ENCODE results near the gene CBR1.
A peak's percentile ranks its signal among the peaks of the same experiment; 100 is the strongest.
"Not testable (repeated sequence)": the region's sequence is repeated elsewhere in the genome, so short reads cannot be mapped to it uniquely, and the experiment has no call there.

Gene CBR1

DNA sequence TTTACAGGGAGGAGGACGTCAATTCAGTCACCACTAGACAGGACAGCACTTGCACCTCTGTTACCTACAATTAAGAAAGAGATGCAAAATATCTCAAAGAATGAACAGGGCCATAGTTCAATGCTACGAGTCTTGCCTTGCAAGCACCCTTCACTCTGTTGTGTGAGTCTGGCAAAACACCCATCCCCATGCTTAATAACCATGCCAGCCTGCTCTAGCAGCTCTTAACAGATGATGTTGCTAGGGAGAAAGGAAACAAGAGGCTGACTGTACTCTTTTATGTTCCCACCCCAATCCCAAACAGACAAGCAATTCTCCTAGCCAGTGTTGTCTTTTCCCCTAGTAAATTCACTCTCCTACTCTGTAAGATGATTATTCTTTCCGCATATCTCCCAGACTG is 5.3 kb downstream of the CBR1 start:
- DNase-seq = peak in 40 of 42 donors; percentile 19 to 88 (median 70)

DNA sequence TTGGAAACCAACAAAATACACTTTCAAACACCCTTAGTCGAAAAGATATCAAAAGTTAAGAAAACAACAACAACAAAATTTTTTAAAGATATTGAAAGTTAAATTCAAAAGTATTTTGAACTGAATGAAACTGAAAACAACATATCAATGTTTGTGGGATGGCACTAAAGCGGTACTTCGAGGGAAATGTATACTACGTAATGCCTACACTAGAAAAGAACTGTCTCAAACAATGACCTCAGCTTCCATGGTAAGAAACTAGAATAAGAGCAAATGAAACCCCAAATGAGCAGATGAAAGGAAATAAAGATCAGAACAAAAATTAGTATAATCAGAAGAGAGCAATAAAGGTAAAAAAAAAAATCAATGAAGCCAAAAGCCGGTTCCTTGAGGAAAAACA is 6.1 kb downstream of the CBR1 start:
- no peak for DNase-seq
- intact Hi-C loops (cut with DNase I) = no loop called here

More for the DNA sequence above, 5.3 kb downstream of the CBR1 start:
- intact Hi-C loops (cut with DNase I) = no loop called here

DNA sequence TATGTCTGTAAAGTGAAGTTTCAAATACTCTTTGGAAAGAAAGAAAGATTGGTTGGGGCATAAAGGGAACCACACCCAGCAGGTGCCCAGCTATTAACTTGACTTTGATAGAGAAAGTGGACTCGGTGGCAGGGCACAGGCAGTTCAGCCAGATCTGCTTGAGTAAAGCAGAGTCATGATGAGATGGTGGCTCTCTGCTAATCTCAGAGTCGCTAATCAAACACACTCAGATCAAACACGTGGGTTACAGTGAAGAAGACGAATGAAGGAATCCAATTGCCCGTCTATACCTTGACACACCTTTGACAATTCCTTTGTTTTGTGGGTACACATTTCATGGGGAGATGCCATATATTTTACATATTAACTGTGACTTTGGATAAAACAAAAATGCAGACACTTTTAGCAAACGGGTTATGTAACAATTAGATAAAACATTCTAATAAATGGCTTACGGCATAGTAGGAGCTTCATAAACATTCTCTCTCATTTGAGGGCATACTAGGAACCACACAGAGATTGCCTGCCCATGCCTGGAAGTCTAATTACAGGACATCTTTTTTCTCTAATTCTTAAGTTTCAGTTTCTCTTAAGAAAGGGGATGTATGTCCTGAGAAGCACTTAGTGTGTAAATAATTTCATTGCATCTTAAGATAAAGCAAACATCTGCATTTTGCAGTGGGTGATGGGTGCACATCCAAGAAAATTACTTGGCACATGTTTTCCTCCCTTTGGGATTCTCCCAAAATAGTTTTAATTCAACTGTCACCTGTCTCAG is 7.2 kb downstream of the CBR1 start:
- intact Hi-C loops (cut with DNase I) = no loop called here
- DNase-seq = no peak

DNA sequence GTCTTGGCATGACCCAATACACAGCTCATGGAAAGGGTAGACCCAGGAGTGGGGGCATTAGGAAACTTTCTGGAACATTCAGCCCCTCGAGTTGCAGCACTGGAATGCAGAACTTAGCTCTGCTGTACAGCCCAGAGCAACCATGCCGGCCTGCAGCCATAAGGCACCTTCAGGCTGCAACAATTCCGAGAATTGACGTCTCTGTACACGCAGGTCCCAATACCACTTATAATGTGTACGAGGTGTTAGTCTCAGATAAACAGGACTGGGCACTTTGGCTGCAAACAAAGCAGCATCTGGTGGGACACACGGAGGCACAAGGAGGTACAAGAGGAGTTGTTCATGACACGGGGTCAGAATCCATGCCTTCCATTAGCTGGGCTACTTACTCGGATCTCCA is 7.9 kb downstream of the CBR1 start:
- intact Hi-C loops (cut with DNase I) = no loop called here
- DNase-seq = no peak

DNA sequence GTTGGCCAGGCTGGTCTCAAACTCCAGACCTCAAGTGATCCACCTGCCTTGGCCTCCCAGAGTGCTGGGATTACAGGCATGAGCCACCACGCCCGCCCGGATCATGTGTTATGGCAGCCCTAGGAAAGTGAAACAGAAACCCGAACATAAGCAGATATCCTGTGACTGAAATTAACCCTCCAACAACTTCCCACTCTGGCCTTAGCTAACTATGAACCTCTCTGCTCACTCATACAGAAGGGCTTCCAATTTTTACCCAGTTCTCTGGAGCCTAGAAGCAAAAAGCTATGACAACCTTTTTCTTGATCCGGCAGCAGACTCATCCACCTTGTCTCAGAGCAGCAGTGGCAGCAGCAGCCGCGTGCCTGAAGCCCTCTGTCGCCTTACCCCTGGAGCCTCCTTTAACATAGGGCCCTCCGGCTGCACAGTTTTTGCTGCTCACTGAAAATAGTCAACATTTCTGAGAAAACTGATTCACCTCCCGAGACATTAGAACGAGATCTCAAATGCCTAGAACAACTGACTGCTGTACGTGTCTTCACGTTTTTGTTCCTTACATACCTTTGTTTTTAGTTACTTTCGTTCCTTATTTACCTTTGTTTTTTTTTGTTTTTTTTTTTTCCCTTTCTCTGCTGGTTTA is 9.3 kb downstream of the CBR1 start:
- intact Hi-C loops (cut with DNase I) = no loop called here
- peak in 1 of 42 donors; percentile 51 for DNase-seq

DNA sequence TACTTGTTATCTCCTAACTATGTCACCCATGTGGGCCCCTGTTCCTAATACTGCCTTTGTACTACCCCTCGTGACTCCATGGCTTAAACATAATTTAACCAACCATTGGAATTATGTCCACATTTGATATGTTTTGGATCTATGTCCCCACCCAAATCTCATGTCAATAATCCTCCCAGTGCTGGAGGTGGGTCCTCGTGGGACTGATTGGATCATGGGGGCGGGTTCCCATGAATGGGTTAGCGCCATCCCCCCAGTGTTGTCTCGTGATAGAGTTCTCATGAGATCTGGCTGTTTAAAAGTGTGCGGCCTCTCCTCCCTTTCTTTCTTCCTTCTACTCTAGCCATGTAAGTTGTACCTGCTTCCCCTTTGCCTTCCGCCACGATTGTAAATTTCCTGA is 9.8 kb downstream of the CBR1 start:
- intact Hi-C loops (cut with DNase I) = no loop called here
- DNase-seq = no peak

DNA sequence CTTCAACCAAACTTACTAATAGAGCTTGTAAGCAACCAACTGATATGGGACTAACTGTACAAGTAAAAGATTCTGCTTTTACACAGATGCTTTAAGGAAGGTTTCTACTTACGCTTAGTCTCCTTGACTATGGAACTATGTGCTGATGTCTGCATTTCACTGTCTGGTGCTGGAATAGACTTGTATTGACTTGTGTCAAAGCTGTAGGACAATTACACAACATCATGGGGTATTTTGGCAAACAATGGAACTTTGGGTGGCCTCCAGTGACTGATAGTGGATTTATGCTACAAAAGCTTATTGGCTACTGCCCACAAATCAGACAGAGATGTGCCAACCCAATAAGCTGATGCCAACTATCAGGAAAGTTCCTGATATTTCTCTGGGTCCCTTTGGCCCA is 10.6 kb downstream of the CBR1 start:
- DNase-seq = peak in 12 of 42 donors; percentile 21 to 83 (median 40)
- intact Hi-C loops (cut with DNase I) = no loop called here

DNA sequence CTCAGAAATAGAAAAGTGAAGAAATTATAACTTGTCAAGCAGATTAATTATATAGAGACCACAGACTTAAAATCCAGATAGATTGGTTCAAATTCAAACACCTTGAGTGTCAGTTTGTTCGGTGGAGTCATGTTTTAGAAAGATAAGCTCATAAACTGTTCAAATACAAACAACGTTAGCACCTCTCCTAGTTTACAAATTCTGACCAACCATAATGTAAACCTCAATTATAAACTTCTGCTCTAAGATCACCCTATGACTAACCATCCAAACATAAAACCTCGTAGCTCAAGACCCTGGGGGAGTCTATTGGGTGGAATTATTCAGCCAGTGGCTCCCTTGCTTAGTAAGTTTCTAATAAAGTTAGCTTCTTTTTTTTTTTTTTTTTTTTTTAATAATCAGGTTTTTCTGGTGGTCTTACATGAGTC is 12.4 kb downstream of the CBR1 start:
- no peak for DNase-seq
- intact Hi-C loops (cut with DNase I) = no loop called here

DNA sequence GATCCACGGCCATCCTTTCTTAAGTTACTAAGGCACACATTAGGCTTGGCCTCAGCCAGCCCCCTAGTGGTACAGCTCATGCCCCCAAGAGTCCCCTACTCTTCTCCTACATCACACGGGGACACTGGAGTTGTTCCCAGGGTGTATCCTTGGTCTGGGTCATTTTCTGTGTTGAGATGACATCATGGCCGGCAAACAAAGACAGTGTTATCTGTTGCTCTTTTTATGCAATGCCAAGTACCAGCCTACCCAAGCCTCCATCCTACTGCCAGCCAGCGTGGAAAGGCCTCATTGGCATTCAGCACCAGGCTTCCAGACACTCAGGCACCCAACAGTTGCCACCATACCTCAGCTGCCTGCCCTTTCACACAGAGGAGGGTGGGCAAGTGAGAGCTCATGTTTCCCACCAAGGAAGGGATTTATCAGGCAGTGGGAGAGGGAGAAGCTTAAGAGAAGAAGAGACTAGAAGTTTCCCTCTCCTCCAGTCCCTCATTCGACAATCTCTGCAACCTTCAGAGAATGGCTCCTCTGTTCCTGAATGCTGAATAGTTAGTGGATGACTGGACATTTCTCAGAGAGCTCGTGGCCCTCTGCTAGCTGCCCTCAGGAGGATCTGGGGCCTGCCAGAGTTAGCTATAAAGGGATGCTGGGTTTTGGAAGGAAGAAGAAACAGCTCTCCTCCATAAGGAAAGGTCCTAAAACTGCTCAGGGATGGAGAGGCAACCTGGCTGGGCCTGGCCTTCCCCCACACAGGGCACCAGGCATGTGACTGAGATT is 17.7 kb downstream of the CBR1 start:
- peak; percentile 62 to 96 (median 90) for DNase-seq
- intact Hi-C loops (cut with DNase I) = no loop called here

DNA sequence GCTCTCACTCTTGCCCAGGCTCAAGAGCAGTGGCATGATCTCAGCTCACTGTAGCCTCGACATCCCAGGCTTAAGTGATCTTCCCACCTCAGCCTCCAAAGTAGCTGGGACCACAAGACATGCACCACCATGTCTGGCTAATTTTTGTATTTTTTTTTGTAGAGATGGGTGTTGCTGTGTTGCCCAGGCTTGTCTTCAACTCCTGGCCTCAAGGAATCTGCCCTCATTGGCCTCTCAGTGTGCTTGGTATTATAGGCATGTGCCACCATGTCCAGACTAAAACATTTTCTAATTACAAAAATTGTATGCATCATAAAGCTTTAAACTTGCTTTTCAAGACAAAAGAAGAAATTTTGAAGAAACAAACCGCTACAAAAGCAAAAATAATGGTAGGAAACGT is 20.1 kb downstream of the CBR1 start:
- DNase-seq = no peak
- intact Hi-C loops (cut with DNase I) = no loop called here

DNA sequence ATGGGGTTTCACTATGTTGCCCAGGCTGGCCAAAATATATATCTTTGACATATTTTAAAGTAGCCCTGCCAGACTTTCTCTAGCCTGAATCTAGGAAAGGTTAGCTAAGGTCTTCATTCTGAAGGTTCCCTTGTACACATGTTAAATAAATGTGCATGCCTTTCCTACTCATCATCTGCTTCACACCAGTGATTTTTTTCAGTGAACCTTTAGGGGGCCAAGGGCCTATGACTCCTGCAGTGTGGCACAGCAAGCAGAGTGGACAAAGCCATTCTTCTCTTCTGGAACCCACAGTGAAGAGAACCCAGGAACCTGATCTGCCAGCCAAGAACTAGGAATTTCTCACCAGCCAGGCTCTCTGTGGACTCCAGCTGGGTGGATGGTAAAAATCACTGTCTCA is 22.9 kb downstream of the CBR1 start:
- intact Hi-C loops (cut with DNase I) = no loop called here
- no peak for DNase-seq

DNA sequence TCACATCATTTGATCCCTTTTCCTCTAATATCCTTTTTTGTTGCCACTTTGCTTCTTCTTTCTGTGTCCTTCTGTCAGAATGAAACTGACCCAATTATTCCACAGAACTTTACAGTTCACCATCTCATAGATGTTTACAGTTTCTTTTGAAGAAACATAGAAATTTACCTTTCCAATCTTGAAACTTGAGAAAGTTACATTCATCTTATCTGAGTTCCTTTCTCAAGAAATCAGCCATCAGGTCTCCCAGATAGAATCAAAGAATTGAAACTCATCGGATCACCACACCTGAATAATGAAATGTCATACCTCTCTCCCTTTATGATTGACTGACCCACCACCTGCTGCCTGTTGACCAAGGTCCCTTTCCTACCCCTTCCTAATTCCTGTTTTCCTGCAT is 23.7 kb downstream of the CBR1 start:
- no peak for DNase-seq
- intact Hi-C loops (cut with DNase I) = no loop called here

DNA sequence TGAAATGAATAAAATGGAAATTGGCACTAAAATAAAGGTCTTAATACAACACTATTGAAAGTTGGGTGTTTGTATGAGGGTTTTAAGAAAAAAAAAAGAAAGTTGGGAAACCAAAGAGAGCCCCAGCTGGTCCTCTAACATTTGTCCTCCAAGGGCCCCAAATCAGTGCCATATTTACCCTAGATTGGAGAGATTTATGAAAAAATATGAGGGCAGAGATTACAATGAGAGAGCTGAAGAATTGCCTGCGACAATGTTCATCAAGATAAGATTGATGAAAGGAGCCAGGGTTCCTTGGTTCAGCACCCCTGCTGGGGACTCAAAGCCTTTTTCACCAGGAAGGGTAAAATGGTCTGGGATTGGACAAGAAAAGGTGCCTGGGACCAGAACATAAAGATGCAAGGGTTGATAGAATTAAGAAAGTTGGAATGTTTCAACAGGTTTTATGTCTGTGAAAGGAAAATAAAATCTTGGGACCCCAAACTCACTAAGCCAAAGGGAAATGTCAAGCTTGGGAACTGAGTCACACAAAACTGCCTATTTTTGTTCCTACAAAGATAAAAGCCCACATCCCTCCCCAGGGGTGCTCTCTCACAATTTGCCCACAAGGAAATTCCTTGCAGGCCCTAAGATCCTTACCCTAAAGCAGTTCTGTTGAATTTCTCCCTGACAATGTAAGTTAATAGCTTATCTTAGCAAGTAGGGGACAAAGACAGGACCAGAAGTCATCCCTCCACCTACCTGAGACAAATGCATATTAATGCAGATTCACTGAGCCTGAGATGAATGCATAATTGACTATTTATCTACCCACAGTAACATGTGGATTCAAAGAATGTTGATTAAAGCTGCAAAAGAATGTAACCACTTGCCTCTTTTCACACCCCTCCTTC is 26.8 kb downstream of the CBR1 start:
- intact Hi-C loops (cut with DNase I) = no loop called here
- no peak for DNase-seq

DNA sequence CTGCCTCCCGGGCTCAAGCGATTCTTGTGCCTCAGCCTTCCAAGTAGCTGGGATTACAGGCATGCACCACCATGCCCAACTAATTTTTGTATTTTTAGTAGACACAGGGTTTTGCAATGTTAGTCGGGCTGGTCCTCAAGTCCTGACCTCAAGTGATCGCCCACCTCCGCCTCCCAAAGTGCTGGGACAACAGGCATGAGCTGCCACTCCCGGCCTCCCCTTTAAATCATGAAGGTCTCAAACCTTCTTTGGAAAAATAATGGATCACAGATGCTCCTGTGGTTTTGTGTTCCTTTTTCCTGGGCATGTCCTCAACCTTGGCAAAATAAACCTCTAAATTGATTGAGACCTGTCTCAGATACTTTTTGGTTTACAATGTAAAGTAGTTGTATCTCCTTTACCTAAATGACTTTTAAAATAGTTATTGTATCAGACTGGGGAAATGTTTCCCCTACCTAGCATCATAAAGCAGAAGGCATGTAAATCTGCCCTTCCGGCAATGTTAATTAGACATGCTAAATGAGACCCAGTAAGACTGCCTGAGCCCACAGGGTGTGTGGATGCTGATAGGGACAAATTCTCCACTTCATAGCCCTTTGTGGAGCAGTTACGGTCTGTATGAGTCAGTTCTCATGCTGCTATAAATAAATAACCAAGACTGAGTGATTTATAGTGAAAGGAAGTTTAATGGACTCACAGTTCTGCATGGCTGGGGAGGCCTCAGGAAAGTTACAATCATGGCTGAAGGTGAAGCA is 27.8 kb downstream of the CBR1 start:
- intact Hi-C loops (cut with DNase I) = no loop called here
- DNase-seq = no peak

DNA sequence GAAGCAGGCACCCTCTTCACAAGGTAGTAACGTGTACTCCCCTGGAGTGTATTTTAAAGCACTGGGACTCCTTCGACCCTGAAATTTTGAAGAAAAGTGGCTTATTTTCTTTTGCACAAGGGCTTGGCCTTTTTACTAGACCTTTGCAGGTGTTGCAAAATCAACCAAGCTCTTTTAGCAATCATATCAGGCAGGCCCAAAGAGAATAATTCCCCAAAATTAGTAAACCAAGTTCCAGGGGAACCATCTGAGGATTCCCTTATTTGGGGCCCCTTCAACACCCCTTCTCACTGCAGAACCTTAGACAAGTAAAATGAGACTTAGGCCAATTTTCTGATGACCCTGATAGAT is 28.3 kb downstream of the CBR1 start:
- DNase-seq = no peak
- intact Hi-C loops (cut with DNase I) = no loop called here

DNA sequence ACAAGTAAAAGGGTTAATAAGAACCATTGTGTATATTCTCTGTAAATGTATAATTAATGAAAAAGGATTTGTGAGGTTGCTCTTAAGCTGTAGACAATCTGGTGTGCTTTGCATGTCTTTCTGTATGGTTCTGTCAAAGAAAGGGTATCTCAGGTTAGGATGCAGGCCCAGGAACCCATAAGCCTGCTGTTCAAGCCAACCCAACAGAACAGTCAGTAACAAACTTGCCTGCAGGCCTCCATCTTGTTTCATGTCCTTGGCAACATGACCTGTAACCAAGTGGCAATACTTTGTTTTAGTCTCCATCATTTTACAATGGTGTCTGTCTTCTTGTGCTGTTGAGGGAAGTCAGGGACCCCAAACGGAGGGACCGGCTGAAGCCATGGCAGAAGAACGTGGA is 29.2 kb downstream of the CBR1 start:
- intact Hi-C loops (cut with DNase I) = no loop called here
- no peak for DNase-seq

DNA sequence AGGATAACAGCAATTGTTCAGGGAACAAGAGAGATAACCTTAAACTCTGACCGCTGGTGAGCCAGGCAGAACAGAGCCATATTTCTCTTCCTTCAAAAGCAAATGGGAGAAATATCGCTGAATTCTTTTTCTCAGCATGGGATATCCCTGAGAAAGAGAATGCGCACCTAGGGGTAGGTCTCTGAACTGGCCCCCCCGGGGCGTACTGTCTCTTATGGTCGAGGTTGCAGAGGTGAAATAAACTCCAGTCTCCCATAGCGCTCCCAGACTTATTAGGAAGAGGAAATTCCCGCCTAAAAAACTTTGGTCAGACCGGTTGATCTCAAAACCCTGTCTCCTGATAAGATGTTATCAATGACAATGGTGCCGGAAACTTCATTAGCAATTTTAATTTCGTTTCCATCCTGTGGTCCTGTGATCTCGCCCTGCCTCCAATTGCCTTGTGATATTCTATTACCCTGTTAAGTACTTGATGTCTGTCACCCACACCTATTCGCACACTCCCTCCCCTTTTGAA is 29.9 kb downstream of the CBR1 start:
- DNase-seq = not testable (repeated sequence)

DNA sequence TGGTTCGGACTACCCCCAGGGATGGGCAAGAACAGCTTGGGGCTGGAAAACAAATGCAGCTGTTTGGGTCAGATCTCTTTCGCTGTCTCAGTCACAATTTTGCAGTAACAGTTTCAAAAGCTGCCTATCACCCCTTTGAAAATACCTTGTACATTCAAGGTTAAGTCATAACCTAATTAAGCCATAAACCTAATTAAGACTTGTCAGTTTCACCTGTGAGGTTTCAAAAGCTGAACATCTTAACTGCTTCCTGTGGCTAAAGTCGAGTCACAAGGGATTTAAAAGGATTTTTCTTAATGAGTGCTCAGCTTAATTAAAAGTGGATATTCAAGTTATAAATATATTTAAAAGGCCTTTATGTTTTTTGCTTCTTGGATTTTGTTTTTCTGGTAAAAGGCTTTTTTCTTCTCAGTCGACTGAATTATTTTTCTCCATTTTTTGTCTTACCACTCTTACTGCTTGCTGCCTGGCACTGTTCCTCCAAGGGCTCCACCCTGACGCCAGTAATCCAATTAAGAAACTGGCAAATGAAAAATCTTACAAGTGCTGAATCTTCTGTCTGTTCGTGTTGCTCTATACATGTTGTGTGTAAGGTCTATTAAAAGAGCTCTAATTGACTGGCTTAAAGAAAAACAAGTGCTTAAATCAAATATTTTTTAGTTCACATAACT is 31.3 kb downstream of the CBR1 start:
- no peak for DNase-seq
- intact Hi-C loops (cut with DNase I) = no loop called here

More for the DNA sequence above, 29.9 kb downstream of the CBR1 start:
- intact Hi-C loops (cut with DNase I) = not testable (repeated sequence)
